ENCODE measurements around the gene EPN3. TPM values are rescaled to one million over a fixed set of nuclear protein-coding genes. Genes with fewer than 3 reads are reported as not detected.

EPN3 gene
- total RNA-seq, 1 experiment from 2014 or later = 17.8 TPM

- peak overlapping the region; percentile 63; the same call in 1 of the 2 replicates for H3K27ac ChIP-seq (ENCODE audit: low read depth, low read length)
- peaks cover 19 to 47% of the 10 kb centered on the region in 2 experiments for H3K4me1 ChIP-seq (ENCODE audit: control insufficient read depth in 1 of 2, insufficient read depth in 2 of 2, low read length in 2 of 2)
- no peak overlapping the region; the same call in 1 of the 2 replicates for H3K9ac ChIP-seq (ENCODE audit: low read length)
- ATAC-seq (no peak), DNase-seq (ENCODE audit: low read depth, low spot score) (no peak)
- H3K4me2 ChIP-seq (ENCODE audit: low read length) = peak overlapping the region; percentile 74; the same call in 1 of the 2 replicates
- peaks cover 24 to 41% of the 10 kb centered on the region in 2 experiments for H3K36me3 ChIP-seq (ENCODE audit: control insufficient read depth in 1 of 2, insufficient read depth in 2 of 2, low read length in 2 of 2)
- intact Hi-C loops (cut with micrococcal nuclease) = loop anchor here (2.0 kb wide), 4 partner anchors 52 to 468 kb away; no protein-coding TSS in a partner anchor
- no peaks in the 10 kb centered on the region for H3K27me3 ChIP-seq (ENCODE audit: insufficient read depth, low read length)
- H3K9me2 ChIP-seq (ENCODE audit: insufficient read depth) = no peaks in the 10 kb centered on the region
- no peaks in the 10 kb centered on the region for H4K20me1 ChIP-seq (ENCODE audit: insufficient read depth)
- peaks cover 26% of the 10 kb centered on the region for H3K79me2 ChIP-seq (ENCODE audit: insufficient read depth, low read length)
- ChIA-PET POLR2A (interaction anchor here (1.1 kb wide), 1 partner anchor 86 kb away, joined by 3 read pairs; the partner anchor contains the start of gene LRRC59), RAD21 (ENCODE audit: low non-redundant PET in 1 of 2, low total read pairs in 2 of 2, uncharacterized antibody in 2 of 2, unreplicated experiment in 2 of 2) (interaction anchor here (0.6 to 1.1 kb wide), 10 partner anchors 13 to 359 kb away, joined by 3 to 4 read pairs (median 3); no protein-coding TSS in a partner anchor), CTCF (interaction anchor here (0.7 to 2.5 kb wide), 7 partner anchors 18 to 223 kb away, joined by 3 to 16 read pairs (median 8); no protein-coding TSS in a partner anchor)
- no peak overlapping the region for H2AFZ ChIP-seq (ENCODE audit: low read depth, low read length, poor library complexity, severe bottlenecking)
- no peak for TF ChIP-seq MAX (IDR thresholded peaks at IDR 0.05)
- TF ChIP-seq ZBTB33 (IDR thresholded peaks at IDR 0.05; ENCODE audit: extremely low read depth, insufficient replicate concordance, low read length) = no peak
- TF ChIP-seq EGR1 (IDR thresholded peaks at IDR 0.05; ENCODE audit: low read depth) = no peak
- no peak for TF ChIP-seq POLR2AphosphoS5 (IDR thresholded peaks at IDR 0.05; ENCODE audit: low read depth, low read length)
- no TSS peak for BruUV-seq (replicated peaks)
- no peaks in the 10 kb centered on the region for H3K9me3 ChIP-seq (ENCODE audit: control insufficient read depth in 1 of 2, insufficient read depth in 1 of 2, low read depth in 1 of 2, low read length in 2 of 2)
- H3K4me3 ChIP-seq (replicated peaks in 1 of 2; ENCODE audit: low read depth in 1 of 2, low read length in 2 of 2) = no peak overlapping the region
These were observed 49.3 kb upstream of the EPN3 start for GRCh38 chr17:50483266-50483665.
